Thyroid gland (tissue), 4 donors: ENCODE data around the gene TNIK. TPM values are rescaled to one million over a fixed set of nuclear protein-coding genes. Genes with fewer than 3 reads are reported as not detected.

Experiments
- DNase-seq, 2 donors: peaks; one replicate each; pipeline ENCODE4 v3.0.0-alpha.2; 2019
- H3K27ac ChIP-seq, 3 donors: fragments of 200-600 bp; sonication (generic); 1 replicate in 2 of 3; 2 replicates in 1 of 3; pipeline ENCODE4 v1.5.1; 2016 to 2019; ENCODE audit warnings: mild to moderate bottlenecking in 1 of 3, moderate library complexity in 1 of 3
- H3K27me3 ChIP-seq: fragments of 200-600 bp; sonication (generic); one replicate; pipeline ENCODE4 v1.5.1; 2019
- H3K36me3 ChIP-seq, 2 donors: fragments of 200-600 bp; sonication (generic); one replicate each; pipeline ENCODE4 v1.5.1; 2016 to 2019
- H3K4me1 ChIP-seq, 2 donors: fragments of 200-600 bp; sonication (generic); one replicate each; pipeline ENCODE4 v1.5.1; 2017 to 2019
- H3K4me3 ChIP-seq, 3 donors: fragments of 200-600 bp; sonication (generic); replicated peaks in 1 of 3; 1 replicate in 2 of 3; 2 replicates in 1 of 3; pipeline ENCODE4 v1.5.1; 2016; ENCODE audit warnings: mild to moderate bottlenecking in 1 of 3
- H3K9me3 ChIP-seq: fragments of 200-600 bp; sonication (generic); one replicate; pipeline ENCODE4 v1.5.1; 2017
- CTCF ChIP-seq, 6 experiments: fragments of 200-600 bp in 3 of 6; fragments of 450-650 bp in 3 of 6; sonication (generic) in 3 of 6; IDR thresholded peaks; one replicate each; pipeline ENCODE4 v1.5.1; 2016 to 2019; ENCODE audit warnings: antibody characterized with exemption in 6 of 6, mild to moderate bottlenecking in 2 of 6, inconsistent platforms in 1 of 6, moderate library complexity in 1 of 6
- POLR2A ChIP-seq, 2 donors: fragments of 450-650 bp; IDR thresholded peaks; one replicate each; pipeline ENCODE4 v1.6.1; 2017; ENCODE audit warnings: antibody characterized with exemption in 2 of 2, mild to moderate bottlenecking in 2 of 2, moderate library complexity in 1 of 2
- WGBS, 2 donors: methylation state at CpG; one replicate each; pipeline ENCODE4 v1.1.5; 2017; 5-methylcytosine and 5-hydroxymethylcytosine counted together
- intact Hi-C: fragments of 100-400 bp; cut with DNase I; formaldehyde crosslinking; loops from one replicate; pipeline ENCODE4 v1.15.1; 2023
- total RNA-seq, 4 donors: library from RNA; depleted of rRNA; stranded (reverse); fragments of >200 nt; gene quantifications; one replicate each; pipeline ENCODE4 v1.2.3, GENCODE V29; 2016

TNIK gene
- total RNA-seq, 4 donors from 2014 or later, result 29.7 to 84.1 (median 48.9) TPM

GRCh38 chr3:171059978-171060377 is 400.2 kb downstream of the TNIK start:
- Histone ChIP-seq H3K27ac (no peak overlapping the region), H3K27me3 (no peaks in the 10 kb centered on the region), H3K4me3 (no peak overlapping the region), H3K4me1 (peaks cover 0 to 4% of the 10 kb centered on the region in 2 donors), H3K9me3 (no peaks in the 10 kb centered on the region), H3K36me3 (no peaks in the 10 kb centered on the region)
- intact Hi-C loops, result no loop called here
- WGBS, 2 donors, result 82 to 88% methylated on average over 3 of the region's 3 CpGs
- TF ChIP-seq CTCF (IDR thresholded peaks at IDR 0.05), result no peak
- TF ChIP-seq POLR2A (IDR thresholded peaks at IDR 0.05), result no peak
- DNase-seq, result no peak

- H3K4me1 ChIP-seq, result peaks cover 0 to 4% of the 10 kb centered on the region in 2 donors
- no peak overlapping the region for H3K4me3 ChIP-seq
- TF ChIP-seq CTCF (IDR thresholded peaks at IDR 0.05) (no peak), POLR2A (IDR thresholded peaks at IDR 0.05) (no peak)
- no peak overlapping the region for H3K27ac ChIP-seq
- H3K27me3 ChIP-seq, result no peaks in the 10 kb centered on the region
- no peaks in the 10 kb centered on the region for H3K36me3 ChIP-seq
- no peaks in the 10 kb centered on the region for H3K9me3 ChIP-seq
- intact Hi-C loops, result no loop called here
- DNase-seq, result no peak
These were observed 401.2 kb downstream of the TNIK start for GRCh38 chr3:171058873-171059603.

- whole genome bisulfite sequencing, 2 donors, result 93 to 96% methylated on average over 1 of the region's 1 CpG
- TF ChIP-seq CTCF (IDR thresholded peaks at IDR 0.05), result no peak
- TF ChIP-seq POLR2A (IDR thresholded peaks at IDR 0.05), result no peak
- no peak for DNase-seq
- H3K9me3 ChIP-seq, result no peaks in the 10 kb centered on the region
- no peak overlapping the region for H3K4me3 ChIP-seq
- peaks cover 0 to 4% of the 10 kb centered on the region in 2 donors for H3K4me1 ChIP-seq
- intact Hi-C loops, result no loop called here
- H3K27me3 ChIP-seq, result no peaks in the 10 kb centered on the region
- no peaks in the 10 kb centered on the region for H3K36me3 ChIP-seq
- no peak overlapping the region for H3K27ac ChIP-seq
These were observed 402.1 kb downstream of the TNIK start for GRCh38 chr3:171058058-171058457.

GRCh38 chr3:171057072-171057471 is 403.1 kb downstream of the TNIK start:
- intact Hi-C loops, result no loop called here

More at GRCh38 chr3:171057072-171057471, 403.1 kb downstream of the TNIK start:
- Histone ChIP-seq H3K4me1 (peaks cover 0 to 4% of the 10 kb centered on the region in 2 donors), H3K4me3 (no peak overlapping the region), H3K36me3 (no peaks in the 10 kb centered on the region), H3K27me3 (no peaks in the 10 kb centered on the region), H3K27ac (no peak overlapping the region), H3K9me3 (no peaks in the 10 kb centered on the region)
- DNase-seq, result no peak
- 84 to 88% methylated on average over 1 of the region's 1 CpG for WGBS, 2 donors
- TF ChIP-seq POLR2A (IDR thresholded peaks at IDR 0.05) (no peak), CTCF (IDR thresholded peaks at IDR 0.05) (no peak)
